Fibroblast of pulmonary artery (primary cell): ENCODE measurements around the gene TNS1.

ENCODE experiments used
- DNase-seq: peaks from one replicate; pipeline ENCODE4 v3.0.0-alpha.2; 2010; ENCODE audit warnings: low read depth
- H3K4me3 ChIP-seq: replicated peaks from 2 replicates; pipeline ENCODE4 v1.5.1; 2011; ENCODE audit warnings: low read depth, mild to moderate bottlenecking, control low read depth, low read length, moderate library complexity
- TF ChIP-seq, protein P1 (sequence below): IDR thresholded peaks from 2 replicates; pipeline ENCODE4 v1.5.1; 2011; ENCODE audit warnings: mild to moderate bottlenecking, control low read depth, low read length, inconsistent platforms; ENCODE audit errors: missing control alignments

TNS1 gene

DNA sequence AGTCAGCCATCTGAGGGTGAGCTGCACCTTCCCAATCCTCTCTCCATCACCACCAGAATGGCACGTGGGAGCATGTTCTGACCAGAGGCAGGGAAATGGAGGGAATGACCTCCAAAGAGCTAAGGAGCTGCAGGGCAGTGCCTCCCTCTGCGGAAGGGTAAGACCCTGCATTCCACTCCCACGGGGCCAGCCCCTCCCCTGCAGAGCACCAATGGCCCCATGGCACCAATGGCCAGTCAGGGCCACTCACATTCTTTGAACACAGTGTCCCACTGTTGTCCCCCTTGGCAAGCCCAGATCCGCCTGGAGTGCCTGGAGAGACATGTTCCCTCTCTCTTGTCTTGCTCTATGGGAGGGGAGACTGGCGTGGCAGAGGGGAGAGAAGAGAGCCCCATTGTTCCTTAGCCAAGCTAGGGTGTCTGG lies 164.4 kb downstream of the TNS1 start:
- no peak overlapping the region for H3K4me3 ChIP-seq
- DNase-seq = no peak
- TF ChIP-seq, protein P1, sequence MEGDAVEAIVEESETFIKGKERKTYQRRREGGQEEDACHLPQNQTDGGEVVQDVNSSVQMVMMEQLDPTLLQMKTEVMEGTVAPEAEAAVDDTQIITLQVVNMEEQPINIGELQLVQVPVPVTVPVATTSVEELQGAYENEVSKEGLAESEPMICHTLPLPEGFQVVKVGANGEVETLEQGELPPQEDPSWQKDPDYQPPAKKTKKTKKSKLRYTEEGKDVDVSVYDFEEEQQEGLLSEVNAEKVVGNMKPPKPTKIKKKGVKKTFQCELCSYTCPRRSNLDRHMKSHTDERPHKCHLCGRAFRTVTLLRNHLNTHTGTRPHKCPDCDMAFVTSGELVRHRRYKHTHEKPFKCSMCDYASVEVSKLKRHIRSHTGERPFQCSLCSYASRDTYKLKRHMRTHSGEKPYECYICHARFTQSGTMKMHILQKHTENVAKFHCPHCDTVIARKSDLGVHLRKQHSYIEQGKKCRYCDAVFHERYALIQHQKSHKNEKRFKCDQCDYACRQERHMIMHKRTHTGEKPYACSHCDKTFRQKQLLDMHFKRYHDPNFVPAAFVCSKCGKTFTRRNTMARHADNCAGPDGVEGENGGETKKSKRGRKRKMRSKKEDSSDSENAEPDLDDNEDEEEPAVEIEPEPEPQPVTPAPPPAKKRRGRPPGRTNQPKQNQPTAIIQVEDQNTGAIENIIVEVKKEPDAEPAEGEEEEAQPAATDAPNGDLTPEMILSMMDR = no peak

DNA sequence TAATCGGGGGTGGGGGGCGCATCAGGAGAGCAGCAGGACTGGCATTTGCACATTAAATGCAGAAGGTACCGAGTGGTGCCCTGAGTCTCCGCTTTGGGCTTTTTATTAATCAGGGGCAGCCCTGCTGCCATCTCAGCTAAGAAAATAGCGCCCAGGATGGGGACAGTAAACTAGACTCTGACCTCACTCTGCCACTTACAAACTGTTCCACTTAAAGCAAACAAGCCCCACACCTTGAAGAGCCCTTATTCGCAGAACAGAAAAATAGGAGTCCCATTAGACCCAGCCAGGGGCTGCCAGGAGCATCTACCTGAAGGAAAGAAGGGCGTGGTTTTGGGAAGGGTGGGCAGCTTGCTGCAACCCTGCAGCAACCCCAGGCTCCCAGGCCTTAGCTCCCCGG lies 165.3 kb downstream of the TNS1 start:
- TF ChIP-seq, protein P1 = no peak
- H3K4me3 ChIP-seq = no peak overlapping the region
- DNase-seq = no peak

DNA sequence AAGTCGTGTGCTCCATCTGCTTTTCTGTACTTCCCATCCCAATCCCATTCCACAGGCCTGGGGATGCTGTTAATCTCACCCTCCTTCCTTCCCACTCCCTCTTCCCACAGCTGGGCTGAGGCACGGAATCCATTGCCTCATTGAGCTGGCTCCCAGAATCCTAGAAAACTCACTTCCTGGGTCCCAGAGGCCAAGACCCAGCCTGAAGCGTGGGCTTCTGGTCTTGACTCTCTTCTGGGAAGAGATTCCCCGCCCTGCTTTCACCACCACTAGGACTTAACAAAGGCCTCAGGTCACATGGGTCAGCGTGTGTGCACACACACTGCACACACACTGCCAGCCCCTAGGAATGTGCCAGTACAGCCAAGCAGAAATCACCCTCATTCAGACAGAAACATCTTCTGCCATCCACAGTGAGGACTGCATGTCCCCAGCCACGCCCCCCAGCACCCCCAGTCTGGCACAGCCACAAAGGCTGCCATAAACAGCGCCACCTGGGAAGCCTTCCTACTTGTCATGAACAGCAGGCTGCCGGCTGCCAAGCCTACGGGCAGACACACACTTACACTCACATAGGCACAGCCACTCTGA lies 165.8 kb downstream of the TNS1 start:
- TF ChIP-seq, protein P1 = peak; percentile 25
- no peak overlapping the region for H3K4me3 ChIP-seq
- peak; percentile 92 for DNase-seq

DNA sequence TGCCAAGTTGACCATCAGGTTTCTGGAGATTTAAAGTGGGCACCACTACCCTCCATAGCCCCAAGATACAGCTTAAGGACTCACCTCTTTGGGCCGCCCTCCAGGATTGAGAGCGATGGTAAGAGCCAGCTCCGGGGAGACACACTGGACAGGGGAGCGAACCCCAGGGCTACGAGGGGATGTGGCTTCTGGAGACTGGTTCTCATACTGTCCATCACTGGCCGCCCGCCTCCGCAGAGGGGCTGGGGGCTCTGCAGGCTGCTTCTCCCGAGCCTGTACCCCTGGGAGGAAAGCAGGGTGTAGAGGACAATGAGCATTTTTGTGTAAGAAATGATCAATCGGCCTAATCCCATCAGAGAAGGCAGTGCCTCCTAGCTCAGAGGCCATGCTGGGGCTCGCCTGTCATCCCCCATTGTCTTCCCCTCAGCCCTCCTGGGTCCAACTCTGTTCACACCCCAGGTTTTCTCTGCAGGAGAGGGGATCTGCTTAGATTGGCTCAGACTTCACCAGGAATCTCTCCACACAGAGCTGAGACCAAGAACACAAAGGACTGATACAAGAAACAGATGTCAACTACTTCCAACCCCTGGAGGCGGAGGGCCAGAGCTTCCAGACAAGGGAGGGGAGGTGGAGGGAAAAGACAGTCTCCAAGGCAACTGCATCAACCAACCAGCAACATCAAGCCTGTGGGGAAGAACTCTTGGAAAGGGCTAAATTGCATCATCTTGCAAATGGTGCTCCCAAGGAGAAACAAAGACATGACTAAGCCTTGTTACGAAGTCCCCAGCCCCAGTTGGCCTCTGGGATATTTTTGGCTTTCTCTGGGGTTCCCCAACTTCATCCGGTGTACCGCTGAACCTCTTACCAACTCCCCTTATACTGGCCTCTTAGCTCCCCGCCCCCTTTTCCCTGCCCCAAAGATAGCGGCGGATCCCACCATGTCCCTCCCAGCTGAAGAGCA lies 166.6 kb downstream of the TNS1 start:
- DNase-seq = peak; percentile 99
- H3K4me3 ChIP-seq = no peak overlapping the region
- TF ChIP-seq, protein P1 = no peak

DNA sequence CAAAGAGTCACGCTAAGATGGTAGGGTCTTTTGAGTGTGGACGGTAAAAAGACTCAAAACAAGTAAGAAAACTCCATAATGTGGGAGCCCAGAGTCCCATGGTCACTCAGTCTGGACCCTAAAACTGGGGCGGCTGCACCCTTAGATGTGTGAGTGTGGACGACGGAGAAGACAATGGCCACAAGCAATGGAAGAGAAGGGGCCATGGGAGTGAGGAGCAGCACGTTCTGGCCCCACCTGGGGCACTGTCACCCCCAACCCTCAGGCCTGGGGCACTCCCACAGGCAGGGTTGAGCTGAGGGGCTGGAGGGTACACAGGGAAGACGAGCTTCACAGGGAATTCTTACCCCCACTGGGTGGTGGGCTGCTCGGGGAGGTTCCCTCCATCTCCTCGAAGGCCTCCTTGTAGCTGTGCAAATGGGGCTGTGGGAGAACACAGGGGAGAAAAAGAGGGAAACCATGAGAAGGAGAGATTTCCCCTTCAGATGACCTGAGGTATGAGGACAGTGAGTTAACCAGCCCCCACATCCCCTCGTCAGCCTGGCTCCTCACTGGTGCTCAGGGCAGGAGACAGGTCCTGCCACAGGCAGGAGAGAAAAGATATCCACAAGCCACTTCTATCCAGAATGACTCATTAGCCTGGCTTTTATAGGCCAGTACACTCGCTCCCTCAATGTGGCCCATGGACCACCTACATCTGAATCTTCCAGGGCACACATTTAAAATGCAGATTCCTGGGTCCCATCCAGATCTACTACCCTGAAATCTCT lies 167.9 kb downstream of the TNS1 start:
- no peak overlapping the region for H3K4me3 ChIP-seq
- no peak for DNase-seq
- TF ChIP-seq, protein P1 = no peak

DNA sequence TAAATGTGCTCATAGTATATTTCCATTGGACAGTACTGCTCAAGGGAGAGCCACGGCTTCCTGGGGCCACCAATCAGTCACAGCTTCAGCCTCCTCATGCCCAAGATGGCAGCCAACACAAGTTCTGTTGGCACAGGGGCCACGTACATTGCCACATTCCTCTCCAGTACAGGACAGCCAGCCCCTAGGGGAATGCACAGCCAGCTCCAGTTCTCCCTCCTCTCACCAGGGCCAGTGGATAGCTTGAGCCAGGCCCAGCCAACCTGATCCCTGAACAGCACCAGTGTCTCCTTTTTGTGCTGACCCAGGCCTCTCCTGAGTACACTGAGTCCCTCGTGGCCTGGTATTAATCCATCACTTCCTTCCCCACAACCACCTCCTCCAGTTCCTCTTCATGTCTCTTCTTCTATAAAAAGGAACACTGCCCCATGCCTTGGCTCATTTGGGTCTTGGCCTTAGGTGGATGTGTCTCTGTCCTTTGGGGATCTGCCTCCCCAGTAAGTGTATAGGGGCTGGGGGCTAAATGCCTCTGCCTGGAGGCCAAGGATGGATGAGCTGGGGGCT lies 168.7 kb downstream of the TNS1 start:
- no peak for DNase-seq
- no peak overlapping the region for H3K4me3 ChIP-seq
- TF ChIP-seq, protein P1 = no peak
